Heart left ventricle (tissue), 16 donors: ENCODE results near the gene IRF2. TPM values are rescaled to one million over a fixed set of nuclear protein-coding genes. Genes with fewer than 3 reads are reported as not detected.

Source experiments
- ATAC-seq, 4 donors: fragments of 200-7000 bp; cut with Tn5 transposase; one replicate each; pipeline ENCODE4 v1.9.1; 2020 to 2022; ENCODE audit warnings: moderate library complexity in 4 of 4, mild to moderate bottlenecking in 3 of 4, moderate number of reproducible peaks in 1 of 4
- DNase-seq, 5 donors: peaks; one replicate each; pipeline ENCODE4 v3.0.0-alpha.2; 2020
- H3K27ac ChIP-seq, 12 donors: fragments of 200-600 bp; sonication (generic) in 4 of 12; one replicate each; pipeline versions ENCODE4 v1.5.0 to v1.8.0; 2016 to 2022; ENCODE audit warnings: mild to moderate bottlenecking in 2 of 12
- H3K27me3 ChIP-seq, 9 donors: fragments of 200-600 bp; sonication (generic) in 2 of 9; one replicate each; pipeline versions ENCODE4 v1.5.1 to v1.8.0; 2016 to 2022; ENCODE audit warnings: mild to moderate bottlenecking in 3 of 9
- H3K36me3 ChIP-seq, 9 donors: fragments of 200-600 bp; sonication (generic) in 2 of 9; one replicate each; pipeline versions ENCODE4 v1.5.0 to v1.8.0; 2018 to 2022; ENCODE audit warnings: mild to moderate bottlenecking in 2 of 9
- H3K4me1 ChIP-seq, 12 donors: fragments of 200-600 bp; sonication (generic) in 4 of 12; one replicate each; pipeline versions ENCODE4 v1.5.0 to v1.8.0; 2016 to 2022; ENCODE audit warnings: mild to moderate bottlenecking in 3 of 12
- H3K4me3 ChIP-seq, 12 donors: fragments of 200-600 bp; sonication (generic) in 4 of 12; one replicate each; pipeline versions ENCODE4 v1.5.0 to v1.8.0; 2017 to 2022; ENCODE audit warnings: mild to moderate bottlenecking in 9 of 12, moderate library complexity in 4 of 12
- H3K9me3 ChIP-seq, 12 donors: fragments of 200-600 bp; sonication (generic) in 4 of 12; one replicate each; pipeline versions ENCODE4 v1.5.0 to v1.8.0; 2016 to 2022; ENCODE audit warnings: mild to moderate bottlenecking in 1 of 12
- CTCF ChIP-seq, 12 donors: fragments of 200-600 bp; sonication (generic) in 4 of 12; IDR thresholded peaks; one replicate each; pipeline versions ENCODE4 v1.5.0 to v1.8.0; 2018 to 2022; ENCODE audit warnings: antibody characterized with exemption in 12 of 12, mild to moderate bottlenecking in 5 of 12
- POLR2A ChIP-seq, 2 donors: fragments of 450-650 bp; IDR thresholded peaks; one replicate each; pipeline ENCODE4 v1.6.1; 2017; ENCODE audit warnings: antibody characterized with exemption in 2 of 2, mild to moderate bottlenecking in 2 of 2, moderate library complexity in 2 of 2
- WGBS, 4 donors: extraction: QIAGEN DNeasy Blood & Tissue Kit in 2 of 4; methylation state at CpG; one replicate each; pipeline versions ENCODE4 v1.1.5 to v1.1.7; 2013 to 2018; 5-methylcytosine and 5-hydroxymethylcytosine counted together
- intact Hi-C, 10 donors: fragments of 100-400 bp; cut with DNase I; formaldehyde crosslinking; loops; one replicate each; pipeline versions ENCODE4 v1.11.1 to v1.14.2; 2022
- polyA plus RNA-seq, 2 donors: library from polyadenylated mRNA; stranded (reverse); fragments of 200-250 nt; gene quantifications; one replicate each; pipeline ENCODE4 v1.2.3, GENCODE V29; 2013
- total RNA-seq, 9 donors: library from RNA; depleted of rRNA in 2 of 9; stranded (reverse); fragments of >200 nt in 2 of 9; fragmentation: NEBNext Ultra II Directional in 3 of 9; extraction: Animal tissue kit (Norgen Biotek cat#: 25700) in 3 of 9; gene quantifications; one replicate each; pipeline versions ENCODE4 v1.1.0 to v1.2.4, GENCODE V29; 2016 to 2023
- donor health status: ischemic (EF 13 %, LVEDD 7.1; RV severe dilation, severe dysfunction).
- donor health status: healthy with polysubstance abuse.
- donor health status: DM: no; HTN: yes; CAD: no.
- donor health status: DM: no; HTN: no; CAD: no.
- donor health status: ischemic (EF 25% LVEDD 6.9; RV normal size, moderate dysfunction).
- donor health status: ischemic (EF 25% LVEDD 5.7; RV mildly dilated, moderate dysfunction).
- donor health status: healthy.
- donor health status: DM: yes; HTN: yes; CAD: no.
- donor health status: ischemic (EF 35%, LVEDD 5.7; RV mildly dilated, moderate dysfunction).
- donor health status: nonischemic (EF 11% LVEDD 7.7; RV severe dilation, severe dysfunction).
- donor health status: DM: yes; HTN: yes; CAD: no.
- donor health status: PGD.
- donor health status: ischemic (EF 29% LVEDD 5.4; RV normal size, mild dysfunction).
- donor health status: nonischemic (EF 23%, LVEDD 6.1; RV moderate dilation, normal function).

The IRF2 gene
- total and polyA plus RNA-seq, 11 donors = 11.5 to 47.2 (median 26.0) TPM

GRCh38 chr4:184475498-184475897, 1.1 kb upstream of the IRF2 start:
- DNase-seq (no peak), ATAC-seq (no peak)
- intact Hi-C loops = loop anchor here (1.0 to 10.0 kb wide), 16 partner anchors 51 to 213 kb away; partner anchors contain the start of genes CASP3 (in 4 of the 10) and PRIMPOL (in 4 of the 10)
- Histone ChIP-seq H3K36me3 (no peaks in the 10 kb centered on the region), H3K4me3 (peak overlapping the region; percentile 54 to 100 (median 90)), H3K4me1 (peaks cover 4 to 61% (median 39%) of the 10 kb centered on the region in 12 donors), H3K27me3 (no peaks in the 10 kb centered on the region), H3K27ac (peak overlapping the region; percentile 88 to 100 (median 98)), H3K9me3 (no peaks in the 10 kb centered on the region)
- 58 to 62% (median 60%) methylated on average over 6 of the region's 6 CpGs for WGBS, 4 donors
- TF ChIP-seq POLR2A (IDR thresholded peaks at IDR 0.05) (no peak), CTCF (IDR thresholded peaks at IDR 0.05) (no peak)

GRCh38 chr4:184475096-184475461, 729 bp upstream of the IRF2 start:
- Histone ChIP-seq H3K4me3 (peak overlapping the region; percentile 54 to 100 (median 90)), H3K4me1 (peaks cover 4 to 63% (median 43%) of the 10 kb centered on the region in 12 donors), H3K27me3 (no peaks in the 10 kb centered on the region), H3K36me3 (peaks cover 0 to 2% (median 0%) of the 10 kb centered on the region in 9 donors), H3K27ac (peak overlapping the region; percentile 88 to 100 (median 98)), H3K9me3 (no peaks in the 10 kb centered on the region)
- peak; percentile 39 to 66 (median 51) for DNase-seq
- 1 to 5% (median 2%) methylated on average over 16 to 17 of the region's 17 CpGs for WGBS, 4 donors
- ATAC-seq = peak in 2 of 4 donors; percentile 1 to 13
- intact Hi-C loops = loop anchor here (1.0 to 10.0 kb wide), 16 partner anchors 50 to 213 kb away; partner anchors contain the start of genes CASP3 (in 4 of the 10) and PRIMPOL (in 4 of the 10)
- no peak for TF ChIP-seq CTCF (IDR thresholded peaks at IDR 0.05)
- no peak for TF ChIP-seq POLR2A (IDR thresholded peaks at IDR 0.05)

GRCh38 chr4:184473499-184474262, 669 bp downstream of the IRF2 start:
- intact Hi-C loops = loop anchor here (1.0 to 10.0 kb wide), 21 partner anchors 49 to 209 kb away; partner anchors contain the start of genes CASP3 (in 4 of the 10) and PRIMPOL (in 4 of the 10)
- peak overlapping the region; percentile 88 to 100 (median 97) for H3K27ac ChIP-seq
- no peaks in the 10 kb centered on the region for H3K9me3 ChIP-seq
- ATAC-seq = peak in 3 of 4 donors; percentile 0 to 13 (median 4)
- no peaks in the 10 kb centered on the region for H3K27me3 ChIP-seq
- peaks cover 4 to 67% (median 52%) of the 10 kb centered on the region in 12 donors for H3K4me1 ChIP-seq
- H3K4me3 ChIP-seq = peak overlapping the region; percentile 71 to 100 (median 90)
- TF ChIP-seq POLR2A (IDR thresholded peaks at IDR 0.05) = no peak
- TF ChIP-seq CTCF (IDR thresholded peaks at IDR 0.05) = no peak
- WGBS, 4 donors = 0 to 1% (median 1%) methylated on average over 20 to 65 of the region's 65 CpGs
- peaks cover 0 to 15% (median 0%) of the 10 kb centered on the region in 9 donors for H3K36me3 ChIP-seq
- peak; percentile 36 to 78 (median 52) for DNase-seq
